ENCODE results near the gene SPESP1.

GRCh38 chr15:68985361-68985891 lies 55.1 kb downstream of the SPESP1 start:
- no peak for TF ChIP-seq POLR2A (IDR thresholded peaks at IDR 0.05)
- no peak for TF ChIP-seq CTCF (IDR thresholded peaks at IDR 0.05)
- no peak for TF ChIP-seq POLR2AphosphoS5 (IDR thresholded peaks at IDR 0.05; ENCODE audit: insufficient read depth in 1 of 2, low read depth in 1 of 2)
